Measurements from ENCODE around the gene HOOK1. TPM values are rescaled to one million over a fixed set of nuclear protein-coding genes. Genes with fewer than 3 reads are reported as not detected.

HOOK1 gene
- total and polyA plus RNA-seq, 2 of the 13 experiments (the other 11 are each of a cell fraction or from before 2014, with no cell fraction given), result 11.3 to 24.2 TPM

DNA sequence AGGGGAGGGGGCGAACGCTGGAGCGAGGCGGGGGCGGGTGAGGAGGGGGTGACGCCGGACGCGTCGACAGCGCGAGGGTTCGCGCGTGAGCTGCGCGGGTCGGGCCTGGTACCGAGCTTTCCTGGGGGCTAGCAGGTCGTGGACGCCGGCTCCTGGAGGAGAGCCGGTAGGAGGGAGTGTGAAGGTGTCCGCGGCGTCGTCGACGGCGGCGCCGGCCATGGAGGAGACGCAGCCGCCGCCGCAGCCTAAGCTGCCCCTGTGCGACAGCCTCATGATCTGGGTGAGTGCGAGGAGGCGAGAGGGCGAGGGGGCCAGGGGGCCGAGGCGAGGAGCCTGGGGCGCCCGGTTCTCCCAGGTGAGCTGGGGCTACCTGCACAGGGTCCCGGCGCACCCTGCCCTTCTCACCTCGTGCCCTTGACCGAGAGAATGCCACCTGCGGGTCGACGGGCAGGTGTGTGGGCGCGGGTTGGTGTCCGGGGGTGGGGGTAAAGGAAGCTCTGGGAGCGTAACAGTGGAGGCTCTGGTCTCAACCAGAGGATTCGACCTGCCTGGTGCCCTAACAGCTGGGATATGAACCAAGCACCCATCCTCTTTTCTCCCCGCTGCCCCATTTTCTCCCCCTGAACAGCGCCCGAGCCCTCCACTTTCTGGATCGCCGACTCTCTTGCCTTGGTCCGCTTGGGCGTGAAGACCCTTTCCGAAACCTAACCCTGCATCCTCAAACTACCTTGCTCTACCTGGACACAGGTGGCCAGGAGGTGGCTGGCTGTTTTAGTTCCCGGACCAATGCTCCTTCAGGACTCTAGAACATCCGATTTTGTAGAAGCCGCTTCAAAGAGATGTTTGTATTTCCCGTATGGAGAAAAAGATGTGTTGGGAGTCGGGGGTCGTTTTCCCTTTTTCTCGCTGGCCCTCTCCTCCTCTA lies at the start of gene HOOK1 (continued):
- TF ChIP-seq, protein P1, sequence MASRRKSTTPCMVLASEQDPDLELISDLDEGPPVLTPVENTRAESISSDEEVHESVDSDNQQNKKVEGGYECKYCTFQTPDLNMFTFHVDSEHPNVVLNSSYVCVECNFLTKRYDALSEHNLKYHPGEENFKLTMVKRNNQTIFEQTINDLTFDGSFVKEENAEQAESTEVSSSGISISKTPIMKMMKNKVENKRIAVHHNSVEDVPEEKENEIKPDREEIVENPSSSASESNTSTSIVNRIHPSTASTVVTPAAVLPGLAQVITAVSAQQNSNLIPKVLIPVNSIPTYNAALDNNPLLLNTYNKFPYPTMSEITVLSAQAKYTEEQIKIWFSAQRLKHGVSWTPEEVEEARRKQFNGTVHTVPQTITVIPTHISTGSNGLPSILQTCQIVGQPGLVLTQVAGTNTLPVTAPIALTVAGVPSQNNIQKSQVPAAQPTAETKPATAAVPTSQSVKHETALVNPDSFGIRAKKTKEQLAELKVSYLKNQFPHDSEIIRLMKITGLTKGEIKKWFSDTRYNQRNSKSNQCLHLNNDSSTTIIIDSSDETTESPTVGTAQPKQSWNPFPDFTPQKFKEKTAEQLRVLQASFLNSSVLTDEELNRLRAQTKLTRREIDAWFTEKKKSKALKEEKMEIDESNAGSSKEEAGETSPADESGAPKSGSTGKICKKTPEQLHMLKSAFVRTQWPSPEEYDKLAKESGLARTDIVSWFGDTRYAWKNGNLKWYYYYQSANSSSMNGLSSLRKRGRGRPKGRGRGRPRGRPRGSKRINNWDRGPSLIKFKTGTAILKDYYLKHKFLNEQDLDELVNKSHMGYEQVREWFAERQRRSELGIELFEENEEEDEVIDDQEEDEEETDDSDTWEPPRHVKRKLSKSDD (CRISPR knock-in tag; IDR thresholded peaks at IDR 0.05; ENCODE audit: low read depth), result no peak
- no peak for TF ChIP-seq HNRNPUL1 (IDR thresholded peaks at IDR 0.05; ENCODE audit: low read depth, low read length)
- TF ChIP-seq, protein P2, sequence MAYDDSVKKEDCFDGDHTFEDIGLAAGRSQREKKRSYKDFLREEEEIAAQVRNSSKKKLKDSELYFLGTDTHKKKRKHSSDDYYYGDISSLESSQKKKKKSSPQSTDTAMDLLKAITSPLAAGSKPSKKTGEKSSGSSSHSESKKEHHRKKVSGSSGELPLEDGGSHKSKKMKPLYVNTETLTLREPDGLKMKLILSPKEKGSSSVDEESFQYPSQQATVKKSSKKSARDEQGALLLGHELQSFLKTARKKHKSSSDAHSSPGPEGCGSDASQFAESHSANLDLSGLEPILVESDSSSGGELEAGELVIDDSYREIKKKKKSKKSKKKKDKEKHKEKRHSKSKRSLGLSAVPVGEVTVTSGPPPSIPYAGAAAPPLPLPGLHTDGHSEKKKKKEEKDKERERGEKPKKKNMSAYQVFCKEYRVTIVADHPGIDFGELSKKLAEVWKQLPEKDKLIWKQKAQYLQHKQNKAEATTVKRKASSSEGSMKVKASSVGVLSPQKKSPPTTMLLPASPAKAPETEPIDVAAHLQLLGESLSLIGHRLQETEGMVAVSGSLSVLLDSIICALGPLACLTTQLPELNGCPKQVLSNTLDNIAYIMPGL (CRISPR knock-in tag; IDR thresholded peaks at IDR 0.05; ENCODE audit: borderline replicate concordance in 1 of 2, low read depth in 1 of 2), result peak in 1 of 2 experiments; percentile 40; a peak in 2 of 4 replicates
- TF ChIP-seq ZNF589 (CRISPR knock-in tag; conservative IDR thresholded peaks at IDR 0.05), result peak; percentile 85; the same call in 1 of the 2 replicates
- peak; percentile 49 for TF ChIP-seq ZEB1 (IDR thresholded peaks at IDR 0.05; ENCODE audit: insufficient replicate concordance, low read depth)
- no peak for TF ChIP-seq ZNF530 (CRISPR knock-in tag; IDR thresholded peaks at IDR 0.05; ENCODE audit: low read depth)
- peak; percentile 70; the same call in 1 of the 2 replicates for TF ChIP-seq NRL (CRISPR knock-in tag; IDR thresholded peaks at IDR 0.05; ENCODE audit: borderline replicate concordance)
- TF ChIP-seq, protein P3, sequence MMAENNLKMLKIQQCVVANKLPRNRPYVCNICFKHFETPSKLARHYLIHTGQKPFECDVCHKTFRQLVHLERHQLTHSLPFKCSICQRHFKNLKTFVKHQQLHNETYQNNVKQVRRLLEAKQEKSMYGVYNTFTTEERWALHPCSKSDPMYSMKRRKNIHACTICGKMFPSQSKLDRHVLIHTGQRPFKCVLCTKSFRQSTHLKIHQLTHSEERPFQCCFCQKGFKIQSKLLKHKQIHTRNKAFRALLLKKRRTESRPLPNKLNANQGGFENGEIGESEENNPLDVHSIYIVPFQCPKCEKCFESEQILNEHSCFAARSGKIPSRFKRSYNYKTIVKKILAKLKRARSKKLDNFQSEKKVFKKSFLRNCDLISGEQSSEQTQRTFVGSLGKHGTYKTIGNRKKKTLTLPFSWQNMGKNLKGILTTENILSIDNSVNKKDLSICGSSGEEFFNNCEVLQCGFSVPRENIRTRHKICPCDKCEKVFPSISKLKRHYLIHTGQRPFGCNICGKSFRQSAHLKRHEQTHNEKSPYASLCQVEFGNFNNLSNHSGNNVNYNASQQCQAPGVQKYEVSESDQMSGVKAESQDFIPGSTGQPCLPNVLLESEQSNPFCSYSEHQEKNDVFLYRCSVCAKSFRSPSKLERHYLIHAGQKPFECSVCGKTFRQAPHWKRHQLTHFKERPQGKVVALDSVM (CRISPR knock-in tag; IDR thresholded peaks at IDR 0.05), result no peak
- no peak for TF ChIP-seq BRD4 (CRISPR knock-in tag; IDR thresholded peaks at IDR 0.05)
- TF ChIP-seq, protein P4, sequence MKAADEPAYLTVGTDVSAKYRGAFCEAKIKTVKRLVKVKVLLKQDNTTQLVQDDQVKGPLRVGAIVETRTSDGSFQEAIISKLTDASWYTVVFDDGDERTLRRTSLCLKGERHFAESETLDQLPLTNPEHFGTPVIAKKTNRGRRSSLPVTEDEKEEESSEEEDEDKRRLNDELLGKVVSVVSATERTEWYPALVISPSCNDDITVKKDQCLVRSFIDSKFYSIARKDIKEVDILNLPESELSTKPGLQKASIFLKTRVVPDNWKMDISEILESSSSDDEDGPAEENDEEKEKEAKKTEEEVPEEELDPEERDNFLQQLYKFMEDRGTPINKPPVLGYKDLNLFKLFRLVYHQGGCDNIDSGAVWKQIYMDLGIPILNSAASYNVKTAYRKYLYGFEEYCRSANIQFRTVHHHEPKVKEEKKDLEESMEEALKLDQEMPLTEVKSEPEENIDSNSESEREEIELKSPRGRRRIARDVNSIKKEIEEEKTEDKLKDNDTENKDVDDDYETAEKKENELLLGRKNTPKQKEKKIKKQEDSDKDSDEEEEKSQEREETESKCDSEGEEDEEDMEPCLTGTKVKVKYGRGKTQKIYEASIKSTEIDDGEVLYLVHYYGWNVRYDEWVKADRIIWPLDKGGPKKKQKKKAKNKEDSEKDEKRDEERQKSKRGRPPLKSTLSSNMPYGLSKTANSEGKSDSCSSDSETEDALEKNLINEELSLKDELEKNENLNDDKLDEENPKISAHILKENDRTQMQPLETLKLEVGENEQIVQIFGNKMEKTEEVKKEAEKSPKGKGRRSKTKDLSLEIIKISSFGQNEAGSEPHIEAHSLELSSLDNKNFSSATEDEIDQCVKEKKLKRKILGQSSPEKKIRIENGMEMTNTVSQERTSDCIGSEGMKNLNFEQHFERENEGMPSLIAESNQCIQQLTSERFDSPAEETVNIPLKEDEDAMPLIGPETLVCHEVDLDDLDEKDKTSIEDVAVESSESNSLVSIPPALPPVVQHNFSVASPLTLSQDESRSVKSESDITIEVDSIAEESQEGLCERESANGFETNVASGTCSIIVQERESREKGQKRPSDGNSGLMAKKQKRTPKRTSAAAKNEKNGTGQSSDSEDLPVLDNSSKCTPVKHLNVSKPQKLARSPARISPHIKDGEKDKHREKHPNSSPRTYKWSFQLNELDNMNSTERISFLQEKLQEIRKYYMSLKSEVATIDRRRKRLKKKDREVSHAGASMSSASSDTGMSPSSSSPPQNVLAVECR (CRISPR knock-in tag; IDR thresholded peaks at IDR 0.05; ENCODE audit: borderline replicate concordance), result peak; percentile 78
- no peak for TF ChIP-seq MXD4 (CRISPR knock-in tag; IDR thresholded peaks at IDR 0.05)
- no peak for TF ChIP-seq GPN1 (CRISPR knock-in tag; IDR thresholded peaks at IDR 0.05; ENCODE audit: borderline replicate concordance)
- TF ChIP-seq FIP1L1 (IDR thresholded peaks at IDR 0.05; ENCODE audit: borderline replicate concordance, insufficient read depth, low read depth, low read length), result no peak
- TF ChIP-seq ZNF772 (CRISPR knock-in tag; IDR thresholded peaks at IDR 0.05), result no peak; the same call in 1 of the 2 replicates

All from HepG2 (cell line).